Measurements from ENCODE around the gene GRIP1. TPM values are rescaled to one million over a fixed set of nuclear protein-coding genes. Genes with fewer than 3 reads are reported as not detected.

Gene GRIP1
- total and polyA plus RNA-seq, 2 experiments from 2014 or later, result 5.1 to 13.7 TPM

DNA sequence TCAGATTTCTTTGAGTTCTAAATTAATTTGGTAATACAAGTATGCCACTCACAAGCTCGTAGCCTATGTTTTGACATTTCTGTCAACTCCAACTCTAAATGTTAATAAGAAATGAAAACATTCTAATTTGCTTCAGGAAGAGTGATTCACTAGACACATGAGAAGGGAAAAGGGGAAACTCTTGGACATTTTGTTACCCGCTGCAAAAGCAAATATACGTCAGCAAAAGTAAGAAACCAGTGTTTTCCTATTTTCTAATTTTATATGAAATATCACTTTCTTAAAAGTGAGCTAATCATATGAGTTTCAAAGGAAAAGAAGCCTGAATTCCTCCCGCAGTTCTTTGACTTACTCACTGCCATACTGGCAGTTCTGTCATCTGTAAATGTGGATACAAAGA is 162.3 kb downstream of the GRIP1 start:
- ATAC-seq (peak; percentile 23; the same call in 1 of the 3 replicates), DNase-seq (ENCODE audit: low spot score) (no peak)
- H3F3A ChIP-seq (replicated peaks; ENCODE audit: low read depth), result no peaks in the 10 kb centered on the region
- Mint-ChIP-seq H3K4me1 (peaks cover 20% of the 10 kb centered on the region), H3K36me3 (ENCODE audit: low read depth) (peaks cover 16% of the 10 kb centered on the region), H3K4me3 (no peak overlapping the region), H3K9me3 (peaks cover 13% of the 10 kb centered on the region), H3K27me3 (ENCODE audit: insufficient read depth, low read depth, poor library complexity) (peaks cover 2% of the 10 kb centered on the region), H3K27ac (peak overlapping the region; percentile 69; the same call in 1 of the 2 replicates)
- H2AFZ ChIP-seq, result no peak overlapping the region
- H3K9me2 ChIP-seq (ENCODE audit: insufficient read depth), result no peaks in the 10 kb centered on the region
- peaks cover 23% of the 10 kb centered on the region for H3K4me1 ChIP-seq (ENCODE audit: insufficient read depth)
- H3K4me2 ChIP-seq, result peak overlapping the region; percentile 64; the same call in 1 of the 2 replicates
- peaks cover 9% of the 10 kb centered on the region; the same call in 1 of the 2 replicates for H3K36me3 ChIP-seq (ENCODE audit: insufficient read depth)
- H3K4me3 ChIP-seq, result no peak overlapping the region
- TF ChIP-seq, protein P1, sequence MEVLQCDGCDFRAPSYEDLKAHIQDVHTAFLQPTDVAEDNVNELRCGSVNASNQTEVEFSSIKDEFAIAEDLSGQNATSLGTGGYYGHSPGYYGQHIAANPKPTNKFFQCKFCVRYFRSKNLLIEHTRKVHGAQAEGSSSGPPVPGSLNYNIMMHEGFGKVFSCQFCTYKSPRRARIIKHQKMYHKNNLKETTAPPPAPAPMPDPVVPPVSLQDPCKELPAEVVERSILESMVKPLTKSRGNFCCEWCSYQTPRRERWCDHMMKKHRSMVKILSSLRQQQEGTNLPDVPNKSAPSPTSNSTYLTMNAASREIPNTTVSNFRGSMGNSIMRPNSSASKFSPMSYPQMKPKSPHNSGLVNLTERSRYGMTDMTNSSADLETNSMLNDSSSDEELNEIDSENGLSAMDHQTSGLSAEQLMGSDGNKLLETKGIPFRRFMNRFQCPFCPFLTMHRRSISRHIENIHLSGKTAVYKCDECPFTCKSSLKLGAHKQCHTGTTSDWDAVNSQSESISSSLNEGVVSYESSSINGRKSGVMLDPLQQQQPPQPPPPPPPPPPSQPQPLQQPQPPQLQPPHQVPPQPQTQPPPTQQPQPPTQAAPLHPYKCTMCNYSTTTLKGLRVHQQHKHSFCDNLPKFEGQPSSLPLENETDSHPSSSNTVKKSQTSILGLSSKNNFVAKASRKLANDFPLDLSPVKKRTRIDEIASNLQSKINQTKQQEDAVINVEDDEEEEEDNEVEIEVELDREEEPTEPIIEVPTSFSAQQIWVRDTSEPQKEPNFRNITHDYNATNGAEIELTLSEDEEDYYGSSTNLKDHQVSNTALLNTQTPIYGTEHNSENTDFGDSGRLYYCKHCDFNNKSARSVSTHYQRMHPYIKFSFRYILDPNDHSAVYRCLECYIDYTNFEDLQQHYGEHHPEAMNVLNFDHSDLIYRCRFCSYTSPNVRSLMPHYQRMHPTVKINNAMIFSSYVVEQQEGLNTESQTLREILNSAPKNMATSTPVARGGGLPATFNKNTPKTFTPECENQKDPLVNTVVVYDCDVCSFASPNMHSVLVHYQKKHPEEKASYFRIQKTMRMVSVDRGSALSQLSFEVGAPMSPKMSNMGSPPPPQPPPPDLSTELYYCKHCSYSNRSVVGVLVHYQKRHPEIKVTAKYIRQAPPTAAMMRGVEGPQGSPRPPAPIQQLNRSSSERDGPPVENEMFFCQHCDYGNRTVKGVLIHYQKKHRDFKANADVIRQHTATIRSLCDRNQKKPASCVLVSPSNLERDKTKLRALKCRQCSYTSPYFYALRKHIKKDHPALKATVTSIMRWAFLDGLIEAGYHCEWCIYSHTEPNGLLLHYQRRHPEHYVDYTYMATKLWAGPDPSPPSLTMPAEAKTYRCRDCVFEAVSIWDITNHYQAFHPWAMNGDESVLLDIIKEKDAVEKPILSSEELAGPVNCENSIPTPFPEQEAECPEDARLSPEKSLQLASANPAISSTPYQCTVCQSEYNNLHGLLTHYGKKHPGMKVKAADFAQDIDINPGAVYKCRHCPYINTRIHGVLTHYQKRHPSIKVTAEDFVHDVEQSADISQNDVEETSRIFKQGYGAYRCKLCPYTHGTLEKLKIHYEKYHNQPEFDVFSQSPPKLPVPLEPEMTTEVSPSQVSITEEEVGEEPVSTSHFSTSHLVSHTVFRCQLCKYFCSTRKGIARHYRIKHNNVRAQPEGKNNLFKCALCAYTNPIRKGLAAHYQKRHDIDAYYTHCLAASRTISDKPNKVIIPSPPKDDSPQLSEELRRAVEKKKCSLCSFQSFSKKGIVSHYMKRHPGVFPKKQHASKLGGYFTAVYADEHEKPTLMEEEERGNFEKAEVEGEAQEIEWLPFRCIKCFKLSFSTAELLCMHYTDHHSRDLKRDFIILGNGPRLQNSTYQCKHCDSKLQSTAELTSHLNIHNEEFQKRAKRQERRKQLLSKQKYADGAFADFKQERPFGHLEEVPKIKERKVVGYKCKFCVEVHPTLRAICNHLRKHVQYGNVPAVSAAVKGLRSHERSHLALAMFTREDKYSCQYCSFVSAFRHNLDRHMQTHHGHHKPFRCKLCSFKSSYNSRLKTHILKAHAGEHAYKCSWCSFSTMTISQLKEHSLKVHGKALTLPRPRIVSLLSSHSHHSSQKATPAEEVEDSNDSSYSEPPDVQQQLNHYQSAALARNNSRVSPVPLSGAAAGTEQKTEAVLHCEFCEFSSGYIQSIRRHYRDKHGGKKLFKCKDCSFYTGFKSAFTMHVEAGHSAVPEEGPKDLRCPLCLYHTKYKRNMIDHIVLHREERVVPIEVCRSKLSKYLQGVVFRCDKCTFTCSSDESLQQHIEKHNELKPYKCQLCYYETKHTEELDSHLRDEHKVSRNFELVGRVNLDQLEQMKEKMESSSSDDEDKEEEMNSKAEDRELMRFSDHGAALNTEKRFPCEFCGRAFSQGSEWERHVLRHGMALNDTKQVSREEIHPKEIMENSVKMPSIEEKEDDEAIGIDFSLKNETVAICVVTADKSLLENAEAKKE (CRISPR knock-in tag; IDR thresholded peaks at IDR 0.05), result no peak
- TF ChIP-seq JUNB (IDR thresholded peaks at IDR 0.05; ENCODE audit: unreplicated experiment) (no peak), STAT1 (IDR thresholded peaks at IDR 0.05; ENCODE audit: unreplicated experiment) (no peak), ZNF331 (CRISPR knock-in tag; IDR thresholded peaks at IDR 0.05; ENCODE audit: low read depth) (no peak), NANOG (IDR thresholded peaks at IDR 0.05; ENCODE audit: borderline replicate concordance) (no peak), ZNF114 (CRISPR knock-in tag; IDR thresholded peaks at IDR 0.05) (no peak), EZH2 (IDR thresholded peaks at IDR 0.05; ENCODE audit: low read depth, unreplicated experiment) (no peak), CREB1 (CRISPR knock-in tag; IDR thresholded peaks at IDR 0.05; ENCODE audit: low read depth) (no peak)
- TF ChIP-seq, protein P2, sequence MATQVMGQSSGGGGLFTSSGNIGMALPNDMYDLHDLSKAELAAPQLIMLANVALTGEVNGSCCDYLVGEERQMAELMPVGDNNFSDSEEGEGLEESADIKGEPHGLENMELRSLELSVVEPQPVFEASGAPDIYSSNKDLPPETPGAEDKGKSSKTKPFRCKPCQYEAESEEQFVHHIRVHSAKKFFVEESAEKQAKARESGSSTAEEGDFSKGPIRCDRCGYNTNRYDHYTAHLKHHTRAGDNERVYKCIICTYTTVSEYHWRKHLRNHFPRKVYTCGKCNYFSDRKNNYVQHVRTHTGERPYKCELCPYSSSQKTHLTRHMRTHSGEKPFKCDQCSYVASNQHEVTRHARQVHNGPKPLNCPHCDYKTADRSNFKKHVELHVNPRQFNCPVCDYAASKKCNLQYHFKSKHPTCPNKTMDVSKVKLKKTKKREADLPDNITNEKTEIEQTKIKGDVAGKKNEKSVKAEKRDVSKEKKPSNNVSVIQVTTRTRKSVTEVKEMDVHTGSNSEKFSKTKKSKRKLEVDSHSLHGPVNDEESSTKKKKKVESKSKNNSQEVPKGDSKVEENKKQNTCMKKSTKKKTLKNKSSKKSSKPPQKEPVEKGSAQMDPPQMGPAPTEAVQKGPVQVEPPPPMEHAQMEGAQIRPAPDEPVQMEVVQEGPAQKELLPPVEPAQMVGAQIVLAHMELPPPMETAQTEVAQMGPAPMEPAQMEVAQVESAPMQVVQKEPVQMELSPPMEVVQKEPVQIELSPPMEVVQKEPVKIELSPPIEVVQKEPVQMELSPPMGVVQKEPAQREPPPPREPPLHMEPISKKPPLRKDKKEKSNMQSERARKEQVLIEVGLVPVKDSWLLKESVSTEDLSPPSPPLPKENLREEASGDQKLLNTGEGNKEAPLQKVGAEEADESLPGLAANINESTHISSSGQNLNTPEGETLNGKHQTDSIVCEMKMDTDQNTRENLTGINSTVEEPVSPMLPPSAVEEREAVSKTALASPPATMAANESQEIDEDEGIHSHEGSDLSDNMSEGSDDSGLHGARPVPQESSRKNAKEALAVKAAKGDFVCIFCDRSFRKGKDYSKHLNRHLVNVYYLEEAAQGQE (IDR thresholded peaks at IDR 0.05; ENCODE audit: unreplicated experiment), result no peak
- H3K79me2 ChIP-seq (replicated peaks; ENCODE audit: insufficient read depth), result no peaks in the 10 kb centered on the region
- H3K27ac ChIP-seq (ENCODE audit: low read depth), result no peak overlapping the region
- H4K20me1 ChIP-seq (replicated peaks; ENCODE audit: insufficient read depth), result no peaks in the 10 kb centered on the region
- H3K27me3 ChIP-seq (ENCODE audit: insufficient read depth), result no peaks in the 10 kb centered on the region
